SU-DHL-6 (cell line): Measurements from ENCODE around the gene TANGO6.
"Not testable (repeated sequence)": the region's sequence is repeated elsewhere in the genome, so short reads cannot be mapped to it uniquely, and the experiment has no call there.

Experiments used
- H2AFZ ChIP-seq: fragments of 200-600 bp; sonication (generic); 2 replicates; pipeline ENCODE4 v1.6.1; 2014; ENCODE audit warnings: low read depth, mild to moderate bottlenecking, moderate library complexity, mixed read lengths, antibody characterized with exemption, low read length; ENCODE audit not compliant: severe bottlenecking
- H3F3A ChIP-seq: fragments of 200-600 bp; shearing (Covaris generic); 2 replicates; pipeline ENCODE4 v1.6.0; 2016; ENCODE audit warnings: antibody characterized with exemption, mild to moderate bottlenecking; ENCODE audit not compliant: insufficient read depth
- H3K27ac ChIP-seq: fragments of 200-600 bp; sonication (generic); 2 replicates; pipeline ENCODE4 v1.5.1; 2016; ENCODE audit warnings: low read depth, mild to moderate bottlenecking, low read length, moderate library complexity, mixed read lengths
- H3K27me3 ChIP-seq: fragments of 200-600 bp; sonication (generic), shearing (Covaris generic); 2 replicates; pipeline ENCODE4 v1.6.0; 2014; ENCODE audit warnings: mild to moderate bottlenecking, low read length
- H3K36me3 ChIP-seq: fragments of 200-600 bp; sonication (generic); 2 replicates; pipeline ENCODE4 v1.6.1; 2014; ENCODE audit warnings: mild to moderate bottlenecking, low read length, mixed read lengths
- H3K4me2 ChIP-seq: fragments of 300-600, 200-600 bp; shearing (Covaris generic), sonication (generic); 2 replicates; pipeline ENCODE4 v1.6.0; 2014; ENCODE audit warnings: low read length, low read depth, mild to moderate bottlenecking; ENCODE audit not compliant: poor library complexity, severe bottlenecking
- H3K4me3 ChIP-seq: fragments of 200-600 bp; sonication (generic); 2 replicates; pipeline ENCODE4 v1.5.1; 2014; ENCODE audit warnings: antibody characterized with exemption, low read length, mild to moderate bottlenecking, mixed read lengths; ENCODE audit not compliant: insufficient read depth, poor library complexity, severe bottlenecking
- H3K79me2 ChIP-seq: fragments of 200-600 bp; sonication (generic); 2 replicates; pipeline ENCODE4 v1.6.1; 2014; ENCODE audit warnings: mild to moderate bottlenecking, low read length, moderate library complexity; ENCODE audit not compliant: insufficient read depth
- H3K9ac ChIP-seq: fragments of 200-600 bp; sonication (generic); 2 replicates; pipeline ENCODE4 v1.7.0; 2014; ENCODE audit warnings: mild to moderate bottlenecking, low read length
- H3K9me2 ChIP-seq: fragments of 200-600 bp; sonication (generic); replicated peaks from 2 replicates; pipeline ENCODE4 v1.6.1; 2014; ENCODE audit warnings: low read length; ENCODE audit not compliant: insufficient read depth
- H3K9me3 ChIP-seq: fragments of 200-600 bp; sonication (generic); 2 replicates; pipeline ENCODE4 v1.6.1; 2014; ENCODE audit warnings: low read length, mixed read lengths; ENCODE audit not compliant: insufficient read depth
- H4K20me1 ChIP-seq: fragments of 200-600 bp; sonication (generic); 2 replicates; pipeline ENCODE4 v1.6.1; 2014; ENCODE audit warnings: low read depth, mild to moderate bottlenecking, antibody characterized with exemption, low read length, moderate library complexity, mixed read lengths
- EZH2phosphoT487 ChIP-seq: fragments of 200-600 bp; sonication (generic), shearing (Covaris generic); conservative IDR thresholded peaks from 2 replicates; pipeline ENCODE4 v1.6.1; 2018; ENCODE audit warnings: mild to moderate bottlenecking, antibody characterized with exemption, low read length, moderate library complexity, mixed read lengths
- TF ChIP-seq, protein P1 (sequence below): fragments of 200-600 bp; sonication (generic); IDR thresholded peaks from one replicate; pipeline ENCODE4 v1.5.1; 2017; ENCODE audit warnings: antibody characterized with exemption, mild to moderate bottlenecking, low read length, moderate library complexity; ENCODE audit not compliant: insufficient read depth, poor library complexity, severe bottlenecking

TANGO6 gene

DNA sequence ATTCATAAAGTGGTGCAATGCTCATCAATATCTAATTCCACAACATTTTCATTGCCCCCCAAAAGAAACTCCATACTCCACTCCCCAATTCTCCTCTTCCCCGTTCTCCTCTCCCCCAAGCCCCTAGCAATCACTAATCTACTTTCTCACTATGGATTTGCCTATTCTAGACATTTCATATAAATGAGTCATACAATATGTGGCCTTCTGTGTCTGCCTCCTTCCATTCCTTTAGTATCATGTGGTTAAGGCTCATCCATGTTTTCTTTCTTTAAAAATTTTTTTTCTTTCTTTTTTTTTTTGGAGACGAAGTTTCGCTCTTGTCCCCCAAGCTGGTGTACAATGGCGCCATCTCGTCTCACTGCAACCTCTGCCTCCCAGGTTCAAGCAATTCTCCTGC lies 205.8 kb downstream of the TANGO6 start:
- H3K36me3 ChIP-seq: no peaks in the 10 kb centered on the region
- H3K9ac ChIP-seq: no peak overlapping the region
- H3K27me3 ChIP-seq: no peaks in the 10 kb centered on the region
- H3F3A ChIP-seq: no peaks in the 10 kb centered on the region
- H3K9me3 ChIP-seq: no peaks in the 10 kb centered on the region
- H2AFZ ChIP-seq: no peak overlapping the region
- H3K9me2 ChIP-seq: no peaks in the 10 kb centered on the region
- H3K4me2 ChIP-seq: no peak overlapping the region
- TF ChIP-seq EZH2phosphoT487: no peak
- TF ChIP-seq, protein P1, sequence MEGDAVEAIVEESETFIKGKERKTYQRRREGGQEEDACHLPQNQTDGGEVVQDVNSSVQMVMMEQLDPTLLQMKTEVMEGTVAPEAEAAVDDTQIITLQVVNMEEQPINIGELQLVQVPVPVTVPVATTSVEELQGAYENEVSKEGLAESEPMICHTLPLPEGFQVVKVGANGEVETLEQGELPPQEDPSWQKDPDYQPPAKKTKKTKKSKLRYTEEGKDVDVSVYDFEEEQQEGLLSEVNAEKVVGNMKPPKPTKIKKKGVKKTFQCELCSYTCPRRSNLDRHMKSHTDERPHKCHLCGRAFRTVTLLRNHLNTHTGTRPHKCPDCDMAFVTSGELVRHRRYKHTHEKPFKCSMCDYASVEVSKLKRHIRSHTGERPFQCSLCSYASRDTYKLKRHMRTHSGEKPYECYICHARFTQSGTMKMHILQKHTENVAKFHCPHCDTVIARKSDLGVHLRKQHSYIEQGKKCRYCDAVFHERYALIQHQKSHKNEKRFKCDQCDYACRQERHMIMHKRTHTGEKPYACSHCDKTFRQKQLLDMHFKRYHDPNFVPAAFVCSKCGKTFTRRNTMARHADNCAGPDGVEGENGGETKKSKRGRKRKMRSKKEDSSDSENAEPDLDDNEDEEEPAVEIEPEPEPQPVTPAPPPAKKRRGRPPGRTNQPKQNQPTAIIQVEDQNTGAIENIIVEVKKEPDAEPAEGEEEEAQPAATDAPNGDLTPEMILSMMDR: no peak
- no peaks in the 10 kb centered on the region for H4K20me1 ChIP-seq
- H3K27ac ChIP-seq: no peak overlapping the region
- no peak overlapping the region for H3K4me3 ChIP-seq
- H3K79me2 ChIP-seq: no peaks in the 10 kb centered on the region

DNA sequence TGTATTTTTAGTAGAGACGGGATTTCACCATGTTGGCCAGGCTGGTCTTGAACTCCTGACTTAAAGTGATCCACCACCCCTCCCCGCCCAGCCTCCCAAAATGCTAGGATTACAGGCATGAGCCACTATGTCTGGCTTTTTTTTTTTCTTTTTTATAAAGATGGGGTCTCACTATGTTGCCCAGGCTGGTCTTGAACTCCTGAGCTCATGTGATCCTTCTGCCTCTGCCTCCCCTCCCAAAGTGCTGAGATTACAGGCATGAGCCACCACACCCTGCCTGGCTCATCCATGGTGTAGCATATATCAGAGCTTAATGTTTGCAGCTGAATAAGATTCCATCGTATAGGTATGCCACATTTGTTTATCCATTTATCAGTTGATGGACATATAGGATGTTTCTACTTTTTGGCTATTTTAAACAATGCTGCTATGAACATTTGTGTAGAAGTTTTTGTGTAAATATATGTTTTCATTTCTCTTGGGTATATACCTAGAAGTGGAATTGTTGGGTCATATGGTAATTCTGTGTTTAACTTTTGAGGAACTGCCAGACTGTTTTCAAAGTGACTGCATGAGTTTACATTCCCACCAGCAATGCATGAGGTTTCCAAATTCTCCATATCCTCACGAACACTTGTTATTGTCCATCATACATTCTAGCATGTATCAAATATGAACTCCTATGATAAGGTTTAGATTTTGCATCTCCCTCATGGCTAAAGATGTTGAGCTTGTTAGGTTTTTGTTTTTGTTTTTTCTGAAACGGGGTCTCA lies 206.5 kb downstream of the TANGO6 start:
- Histone ChIP-seq H3K9ac (no peak overlapping the region), H3K4me2 (no peak overlapping the region), H3K27me3 (no peaks in the 10 kb centered on the region), H3F3A (no peaks in the 10 kb centered on the region), H3K79me2 (no peaks in the 10 kb centered on the region), H3K4me3 (no peak overlapping the region), H3K9me3 (no peaks in the 10 kb centered on the region), H3K9me2 (no peaks in the 10 kb centered on the region), H4K20me1 (no peaks in the 10 kb centered on the region), H3K27ac (no peak overlapping the region), H3K36me3 (no peaks in the 10 kb centered on the region), H2AFZ (no peak overlapping the region)
- TF ChIP-seq, protein P1: no peak
- TF ChIP-seq EZH2phosphoT487: no peak

DNA sequence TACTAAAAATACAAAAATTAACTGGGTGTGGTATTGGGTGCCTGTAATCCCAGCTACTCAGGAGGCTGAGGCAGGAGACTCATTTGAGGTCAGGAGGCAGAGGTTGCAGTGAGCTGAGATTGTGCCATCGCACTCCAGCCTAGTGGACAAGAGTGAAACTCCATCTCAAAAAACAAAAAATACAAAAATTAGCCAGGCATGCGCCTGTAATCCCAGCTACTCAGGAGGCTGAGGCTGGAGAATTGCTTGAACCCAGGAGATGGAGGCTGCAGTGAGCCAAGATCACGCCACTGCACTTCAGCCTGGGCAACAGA lies 208.1 kb downstream of the TANGO6 start:
- H4K20me1 ChIP-seq, H3K9me3 ChIP-seq, H3K27ac ChIP-seq, H2AFZ ChIP-seq, H3K9ac ChIP-seq, H3K9me2 ChIP-seq, H3K36me3 ChIP-seq, H3K27me3 ChIP-seq, H3K4me3 ChIP-seq, H3F3A ChIP-seq, H3K4me2 ChIP-seq, H3K79me2 ChIP-seq: not testable (repeated sequence)

DNA sequence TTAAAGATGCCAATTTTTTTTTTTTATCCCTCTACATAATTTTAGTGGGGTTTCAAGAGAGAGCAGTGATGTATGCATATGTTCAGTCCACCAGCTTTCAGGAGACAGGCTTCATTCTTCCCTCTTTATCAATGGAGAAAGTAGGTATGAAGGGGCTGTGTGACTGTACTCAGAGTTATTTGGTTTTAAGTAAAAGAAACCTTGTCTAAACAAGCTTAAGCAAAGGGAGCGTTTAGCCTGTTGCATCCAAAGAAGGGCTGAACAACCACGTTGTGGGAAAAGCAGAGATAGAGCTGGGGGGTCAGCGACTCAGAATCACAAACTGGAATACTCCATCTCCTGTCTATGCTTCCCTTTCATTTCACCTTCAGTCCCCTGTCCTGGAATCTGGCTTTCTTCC lies 211.7 kb downstream of the TANGO6 start:
- H2AFZ ChIP-seq: no peak overlapping the region
- H3K36me3 ChIP-seq: no peaks in the 10 kb centered on the region
- H3K4me2 ChIP-seq: no peak overlapping the region
- no peaks in the 10 kb centered on the region for H3K27me3 ChIP-seq
- H3F3A ChIP-seq: no peaks in the 10 kb centered on the region
- no peak overlapping the region for H3K9ac ChIP-seq
- TF ChIP-seq EZH2phosphoT487: no peak
- TF ChIP-seq, protein P1: no peak
- no peak overlapping the region for H3K27ac ChIP-seq
- H3K9me2 ChIP-seq: no peaks in the 10 kb centered on the region
- no peaks in the 10 kb centered on the region for H4K20me1 ChIP-seq
- no peak overlapping the region for H3K4me3 ChIP-seq
- H3K9me3 ChIP-seq: no peaks in the 10 kb centered on the region
- H3K79me2 ChIP-seq: no peaks in the 10 kb centered on the region
